ENCODE data around the gene GLYATL3.

GLYATL3 gene

DNA sequence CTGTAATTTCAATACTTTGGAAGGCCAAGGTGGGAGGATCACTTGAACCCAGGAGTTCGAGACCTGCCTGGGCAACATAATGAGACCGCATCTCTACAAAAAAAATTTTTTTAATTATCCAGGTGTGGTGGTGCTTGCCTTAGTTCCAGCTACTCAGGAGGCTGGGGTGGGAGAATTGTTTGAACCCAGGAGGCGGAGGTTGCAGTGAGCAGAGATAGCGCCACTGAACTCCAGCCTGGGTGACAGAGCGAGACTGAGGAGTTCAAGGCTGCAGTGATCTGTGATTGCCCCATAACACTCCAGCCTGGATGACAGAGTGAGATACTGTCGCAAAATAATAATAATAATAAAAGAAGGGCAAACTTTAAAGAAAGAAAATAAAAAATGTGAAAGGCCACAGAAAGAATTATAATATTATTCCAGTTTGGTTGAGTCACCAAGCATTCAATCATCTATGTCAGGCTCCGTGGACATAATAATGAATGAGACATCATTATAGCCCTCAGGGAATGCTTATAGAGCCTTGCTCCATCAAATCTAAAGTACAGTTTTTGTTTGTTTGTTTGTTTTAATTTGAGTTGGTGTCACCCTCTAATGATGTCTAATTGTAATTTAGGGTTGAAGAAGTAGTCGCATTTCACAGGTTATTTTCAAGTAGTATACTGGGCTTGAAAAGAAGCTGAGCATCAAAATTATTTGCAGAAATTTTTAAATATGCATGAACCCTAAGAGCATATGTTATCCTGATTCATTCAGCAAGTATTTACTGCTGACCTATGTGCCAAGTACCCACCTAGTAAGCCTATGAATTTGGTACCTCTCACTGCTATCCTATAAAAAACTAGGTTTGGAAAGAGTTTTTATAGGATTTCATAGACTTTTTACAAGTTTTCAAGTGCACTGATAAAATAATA, 15.1 kb downstream of the GLYATL3 start:
- no peak for DNase-seq (ENCODE audit: low read depth)

DNA sequence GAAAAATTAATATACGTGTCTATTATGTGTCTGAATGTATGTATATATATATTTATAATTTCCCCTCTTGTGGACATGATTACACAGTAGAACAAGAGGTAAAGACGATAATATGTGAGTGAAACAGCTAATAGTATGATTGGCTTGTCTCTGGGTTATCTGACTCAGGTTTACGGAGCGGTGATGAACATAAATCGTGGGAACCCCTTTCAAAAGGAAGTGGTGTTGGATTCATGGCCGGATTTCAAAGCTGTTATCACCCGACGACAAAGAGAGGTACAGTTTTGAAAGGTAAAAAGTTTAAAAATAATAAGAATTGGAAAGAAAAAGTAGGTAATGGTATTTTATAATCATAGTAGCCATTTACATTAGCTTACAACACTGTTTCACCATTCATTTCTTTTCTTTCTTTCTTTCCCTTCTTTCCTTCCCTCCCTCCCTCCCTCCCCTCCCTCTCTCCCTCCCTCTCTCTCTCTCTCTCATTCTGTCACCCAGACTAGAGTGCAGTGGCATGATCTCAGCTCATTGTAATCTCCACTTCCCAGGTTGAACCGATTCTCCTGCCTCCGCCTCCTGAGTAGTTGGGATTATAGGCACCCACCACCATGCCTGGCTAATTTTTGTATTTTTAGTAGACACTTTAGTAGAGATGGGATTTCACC, 15.9 kb downstream of the GLYATL3 start:
- no peak for DNase-seq (ENCODE audit: low read depth)

DNA sequence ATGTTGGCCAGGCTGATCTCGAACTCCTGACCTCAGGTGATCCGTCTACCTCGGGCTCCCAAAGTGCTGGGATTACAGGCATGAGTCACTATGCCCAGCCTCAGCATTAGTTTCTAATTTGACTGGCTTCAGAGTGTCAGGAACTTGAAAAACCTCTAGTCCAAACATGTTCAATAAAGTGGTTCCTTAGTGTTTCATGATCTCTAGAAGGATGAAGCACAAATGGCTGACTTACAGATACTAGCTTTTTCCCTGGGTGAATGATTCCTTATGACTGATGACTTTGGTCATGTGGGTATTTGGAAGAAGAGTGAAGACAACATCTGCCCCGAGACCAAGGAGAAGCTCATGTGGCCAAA, 16.4 kb downstream of the GLYATL3 start:
- DNase-seq (ENCODE audit: low read depth), result no peak

DNA sequence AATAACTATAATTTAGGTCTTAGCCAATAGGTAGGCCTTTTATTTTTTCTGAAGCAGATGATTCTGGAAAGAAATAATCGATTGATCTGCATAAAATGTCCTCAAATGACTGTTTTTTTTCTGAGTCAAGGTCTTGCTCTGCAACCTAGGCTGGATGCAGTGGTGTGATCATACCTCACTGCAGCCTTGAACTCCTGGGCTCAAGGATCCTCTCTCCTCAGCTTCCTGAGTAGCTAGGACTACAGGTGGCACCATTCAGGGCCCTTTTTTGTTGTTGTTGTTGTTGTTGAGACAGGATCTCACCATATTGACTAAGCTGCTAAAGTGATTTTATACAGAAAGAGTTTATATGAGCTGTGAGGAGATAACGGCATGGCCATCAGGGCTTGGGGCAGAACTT, 18.2 kb downstream of the GLYATL3 start:
- no peak for DNase-seq (ENCODE audit: low read depth)

DNA sequence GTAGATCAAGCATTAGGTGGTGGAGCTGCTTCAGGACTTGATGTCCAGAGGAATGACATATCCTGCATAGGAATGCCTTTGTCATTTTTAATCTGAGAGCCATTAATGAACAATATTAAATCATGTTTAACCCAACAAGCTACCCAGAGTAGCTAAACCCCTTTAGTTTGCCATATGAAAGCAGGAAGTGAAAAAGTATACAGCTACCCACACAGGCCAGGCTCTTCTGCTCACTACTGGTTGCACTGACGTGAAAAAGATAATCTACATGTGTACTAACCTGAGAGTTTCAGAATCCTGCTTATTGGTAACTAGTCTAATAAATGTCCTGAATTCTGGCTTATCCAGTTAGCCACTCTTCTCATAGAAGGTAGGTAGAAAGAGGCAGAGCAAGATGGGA, 19.9 kb downstream of the GLYATL3 start:
- DNase-seq (ENCODE audit: low read depth), result no peak

DNA sequence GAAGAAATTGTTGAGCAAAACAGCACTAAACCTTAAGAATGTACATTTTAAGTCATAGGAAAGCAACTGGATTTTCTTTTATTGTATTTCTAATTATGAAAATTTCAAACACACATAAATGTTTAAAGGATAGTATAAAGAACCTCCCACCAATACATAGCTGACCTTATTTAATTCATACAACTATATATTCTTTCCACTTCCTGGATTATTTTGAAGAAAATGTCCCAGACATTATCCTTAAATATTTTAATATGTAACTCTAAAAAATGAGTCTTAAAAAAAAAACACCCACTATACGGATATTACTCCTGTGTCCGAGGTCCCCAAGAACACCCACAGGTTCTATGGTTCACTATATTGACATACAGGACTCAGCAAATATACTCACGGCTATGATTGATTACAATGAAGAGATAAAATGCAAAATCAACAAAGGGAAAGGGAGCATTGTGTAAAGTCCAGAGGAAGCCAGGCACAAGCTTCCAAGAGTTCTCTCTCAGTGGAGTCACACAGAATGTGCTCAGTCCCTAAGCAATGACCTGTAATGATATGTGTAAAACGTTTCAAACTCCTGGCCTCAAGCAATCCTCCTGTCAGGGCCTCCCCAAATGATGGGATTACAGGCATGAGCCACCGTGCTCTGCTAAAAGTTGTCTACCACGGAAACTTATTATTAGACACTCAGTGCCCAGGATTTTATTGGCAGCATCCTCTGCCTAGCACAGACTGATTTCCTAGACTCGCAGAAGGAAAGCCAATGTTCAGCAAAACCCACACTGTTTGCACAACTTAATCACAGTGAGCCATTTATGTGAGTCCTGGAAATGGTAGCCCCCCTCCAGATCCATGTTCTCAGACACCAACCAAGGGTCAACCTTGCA, 23.2 kb downstream of the GLYATL3 start:
- no peak for DNase-seq (ENCODE audit: low read depth)

DNA sequence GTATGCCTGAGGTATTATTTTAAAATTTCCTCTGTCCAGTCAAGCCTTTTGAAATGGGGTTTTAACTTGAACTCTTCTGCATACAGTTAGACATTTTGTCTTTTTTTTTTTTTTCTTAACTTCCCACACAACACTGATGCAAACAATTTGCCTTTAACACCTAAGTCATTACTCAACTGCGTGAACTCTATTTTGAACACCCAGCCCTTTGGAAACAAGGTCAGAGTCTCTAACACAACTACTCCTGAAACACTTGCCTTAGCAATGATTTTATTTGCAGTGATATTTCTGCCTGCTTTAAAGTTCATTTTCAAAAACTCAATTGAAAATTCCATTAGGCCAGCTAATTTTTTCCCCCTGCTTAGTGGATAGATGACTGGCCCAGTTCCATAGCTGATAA, 24.2 kb downstream of the GLYATL3 start:
- DNase-seq (ENCODE audit: low read depth), result no peak

DNA sequence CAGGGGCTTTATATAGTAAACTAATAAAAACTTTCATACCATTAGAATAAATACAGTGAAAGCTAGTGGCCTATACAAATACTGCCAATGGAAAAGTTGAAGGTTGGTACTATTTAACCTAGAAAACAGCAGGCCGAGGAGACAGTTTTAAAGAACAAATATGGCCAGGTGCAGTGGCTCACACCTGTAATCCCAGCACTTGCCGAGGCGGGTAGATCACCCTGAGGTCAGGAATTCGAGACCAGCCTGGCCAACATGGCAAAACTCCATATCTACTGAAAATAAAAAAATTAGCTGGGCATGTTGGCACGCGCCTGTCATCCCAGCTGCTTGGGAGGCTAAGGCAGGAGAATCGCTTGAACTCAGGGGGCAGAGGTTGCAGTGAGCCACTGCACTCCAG, 24.8 kb downstream of the GLYATL3 start:
- DNase-seq (ENCODE audit: low read depth), result no peak

DNA sequence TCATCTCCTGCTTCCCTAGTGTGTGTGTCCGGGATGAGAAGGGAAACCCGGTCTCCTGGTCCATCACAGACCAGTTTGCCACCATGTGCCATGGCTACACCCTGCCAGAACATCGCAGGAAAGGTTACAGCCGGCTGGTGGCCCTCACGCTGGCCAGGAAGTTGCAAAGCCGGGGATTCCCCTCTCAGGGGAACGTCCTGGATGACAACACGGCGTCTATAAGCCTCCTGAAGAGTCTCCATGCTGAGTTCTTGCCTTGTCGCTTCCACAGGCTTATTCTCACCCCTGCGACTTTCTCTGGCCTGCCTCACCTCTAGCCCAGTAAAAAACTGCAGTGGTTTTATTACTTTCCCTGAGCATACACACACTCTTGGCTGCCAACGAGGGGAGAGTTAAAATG, 26.9 kb downstream of the GLYATL3 start:
- no peak for DNase-seq (ENCODE audit: low read depth)

DNA sequence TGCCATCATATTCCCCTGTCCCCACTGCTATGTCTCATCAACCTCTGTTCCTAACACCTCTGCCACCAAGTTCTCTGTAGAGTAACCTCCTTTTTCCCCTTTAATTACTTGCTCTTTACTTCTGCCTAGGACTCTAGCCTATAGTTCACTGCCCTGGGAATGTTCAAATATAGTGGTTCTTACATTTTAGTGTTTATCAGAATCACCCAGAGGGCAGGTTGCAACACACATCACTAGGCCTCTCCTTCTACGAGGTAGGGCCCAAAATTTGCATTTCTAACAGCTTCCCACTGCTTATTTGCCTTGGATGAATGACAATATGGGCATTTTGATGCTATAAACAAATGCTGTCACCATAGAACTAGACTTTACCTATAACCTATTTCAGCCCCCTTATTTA, 27.6 kb downstream of the GLYATL3 start:
- DNase-seq (ENCODE audit: low read depth), result no peak

DNA sequence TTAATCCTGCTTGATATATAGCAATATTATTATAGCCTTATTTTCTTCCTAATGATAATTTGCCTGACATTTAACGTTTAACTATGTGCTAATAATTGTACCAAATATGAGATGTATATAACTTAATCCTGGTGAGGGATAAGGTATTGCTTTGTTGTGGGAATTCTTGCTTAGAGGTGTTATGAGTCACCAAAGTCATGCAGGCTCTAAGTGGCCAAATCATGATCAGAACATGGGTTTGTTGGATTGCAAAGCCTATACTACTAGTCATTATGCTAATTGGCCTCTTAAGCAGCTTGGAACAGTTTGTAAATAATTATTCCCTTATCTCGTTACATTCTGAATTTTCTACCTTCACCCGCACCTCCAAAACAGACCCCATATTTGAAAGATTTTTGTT, 28.8 kb downstream of the GLYATL3 start:
- DNase-seq (ENCODE audit: low read depth), result no peak

DNA sequence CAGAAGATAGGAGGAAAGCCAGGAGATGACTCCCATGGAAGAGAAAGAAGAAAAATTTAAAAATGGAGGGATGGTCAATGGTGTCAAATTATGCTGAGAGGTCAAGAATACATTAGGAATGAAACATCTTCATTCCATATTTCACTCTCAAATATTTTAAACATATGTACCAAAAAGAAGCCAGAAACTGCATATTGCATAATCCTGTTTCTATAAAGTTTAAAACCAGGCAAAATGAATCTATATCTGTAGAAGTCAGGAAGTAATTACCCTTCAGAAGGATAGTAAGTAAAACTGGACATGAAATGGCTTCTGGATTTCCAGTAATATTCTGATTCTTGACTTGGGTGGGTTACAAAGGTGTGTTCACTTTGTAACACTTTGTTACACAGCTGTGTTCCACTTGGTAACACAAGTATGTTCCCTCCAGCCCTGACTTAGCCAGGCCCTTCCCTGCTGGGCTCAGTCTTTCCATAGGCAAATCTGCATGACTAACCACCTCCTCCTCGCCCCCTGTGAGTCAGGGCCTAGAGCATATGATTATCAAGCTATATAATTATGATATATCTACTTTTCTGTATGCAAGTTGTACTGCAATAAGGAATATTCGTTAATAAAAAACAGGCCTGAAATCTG, 30.5 kb downstream of the GLYATL3 start:
- no peak for DNase-seq (ENCODE audit: low read depth)

DNA sequence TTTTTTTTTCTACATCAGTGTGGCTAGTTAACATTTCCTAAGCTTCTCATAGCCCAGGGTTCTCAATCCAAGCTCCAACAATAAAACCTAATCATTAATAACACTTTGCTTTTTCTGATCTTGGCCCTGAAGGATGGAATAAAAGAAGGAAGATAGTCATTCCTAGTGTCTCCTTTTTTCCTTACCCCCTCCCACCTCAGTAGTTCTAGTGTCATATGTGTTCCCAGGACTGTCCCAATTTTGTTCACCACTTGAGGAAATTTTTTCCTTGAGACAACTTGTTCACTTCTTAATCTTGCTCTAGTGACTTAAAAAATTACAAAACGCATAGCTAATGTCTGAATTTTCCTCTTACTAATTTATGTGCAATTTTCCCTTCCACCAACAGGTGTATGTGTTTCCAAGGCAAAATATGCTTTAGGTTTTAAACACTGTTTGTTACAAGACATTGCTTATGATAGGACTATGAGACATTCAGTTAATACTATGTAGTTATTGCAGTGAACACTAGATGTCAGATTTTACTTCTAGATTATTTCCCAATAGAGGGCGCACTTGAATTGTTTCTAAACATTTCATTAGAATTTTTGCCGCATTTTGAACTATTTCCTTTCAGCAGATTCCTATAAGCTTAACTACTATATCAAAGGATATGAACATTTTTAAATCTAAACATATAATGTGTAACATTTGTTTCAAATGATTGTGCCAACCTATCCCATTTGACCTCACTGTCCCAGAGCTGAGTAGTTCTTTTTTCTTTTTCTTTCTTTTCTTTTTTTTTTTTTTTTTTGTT, 32.2 kb downstream of the GLYATL3 start:
- DNase-seq (ENCODE audit: low read depth), result no peak

DNA sequence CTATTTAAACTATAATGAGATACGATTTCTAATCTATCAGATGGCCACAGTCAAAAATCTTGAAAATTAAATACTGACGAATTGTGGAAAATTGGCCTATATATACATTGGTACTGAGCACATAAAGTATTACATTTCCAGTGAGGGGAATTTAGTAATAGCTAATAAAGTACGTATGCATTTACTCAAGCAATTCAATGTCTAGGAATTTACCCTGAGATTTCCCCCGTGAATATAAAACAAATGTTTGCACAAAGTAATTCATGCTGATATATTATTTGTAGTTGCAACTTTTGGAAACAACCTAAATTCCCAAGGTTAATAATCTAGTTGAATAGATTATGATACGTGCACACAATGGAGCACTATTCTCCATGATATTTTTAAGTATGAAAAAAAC, 36.1 kb downstream of the GLYATL3 start:
- DNase-seq (ENCODE audit: low read depth), result no peak

DNA sequence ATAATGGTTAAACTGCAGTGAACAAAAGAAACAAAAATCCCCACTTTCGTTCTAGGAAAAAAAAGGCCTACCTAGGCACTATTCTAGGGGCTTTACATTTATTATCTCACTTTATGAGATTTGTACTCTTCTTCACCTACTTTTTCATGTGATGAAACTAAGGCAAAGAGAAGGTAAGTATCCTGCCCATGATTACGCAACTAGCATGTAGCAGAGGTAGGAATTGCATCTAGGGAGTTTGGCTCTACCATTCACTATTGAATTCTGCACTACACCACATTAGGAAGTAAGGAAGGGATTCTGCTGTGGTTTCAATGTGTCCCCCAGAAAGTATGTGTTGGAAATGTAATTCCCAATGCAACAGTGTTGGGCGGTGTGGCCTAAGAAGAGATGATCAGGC, 39.4 kb downstream of the GLYATL3 start:
- DNase-seq (ENCODE audit: low read depth), result no peak

DNA sequence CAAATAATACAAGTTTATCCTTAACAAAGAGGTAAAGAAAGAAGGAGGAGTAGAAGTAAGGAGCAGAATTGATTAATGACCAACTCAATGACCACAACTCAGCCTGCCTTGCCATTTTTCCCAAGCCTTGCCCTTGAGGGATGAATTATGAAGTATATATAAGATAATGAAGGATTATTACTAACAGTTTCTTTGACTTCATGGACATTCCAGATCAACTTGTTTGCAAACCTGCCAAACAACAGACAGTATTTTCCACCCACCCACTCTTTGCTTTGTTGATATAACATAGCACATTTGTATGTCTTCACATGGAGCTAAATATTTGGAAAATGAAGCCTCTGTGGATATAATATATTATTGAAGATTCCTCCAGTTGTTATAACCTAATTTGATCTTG, 40.9 kb downstream of the GLYATL3 start:
- no peak for DNase-seq (ENCODE audit: low read depth)

DNA sequence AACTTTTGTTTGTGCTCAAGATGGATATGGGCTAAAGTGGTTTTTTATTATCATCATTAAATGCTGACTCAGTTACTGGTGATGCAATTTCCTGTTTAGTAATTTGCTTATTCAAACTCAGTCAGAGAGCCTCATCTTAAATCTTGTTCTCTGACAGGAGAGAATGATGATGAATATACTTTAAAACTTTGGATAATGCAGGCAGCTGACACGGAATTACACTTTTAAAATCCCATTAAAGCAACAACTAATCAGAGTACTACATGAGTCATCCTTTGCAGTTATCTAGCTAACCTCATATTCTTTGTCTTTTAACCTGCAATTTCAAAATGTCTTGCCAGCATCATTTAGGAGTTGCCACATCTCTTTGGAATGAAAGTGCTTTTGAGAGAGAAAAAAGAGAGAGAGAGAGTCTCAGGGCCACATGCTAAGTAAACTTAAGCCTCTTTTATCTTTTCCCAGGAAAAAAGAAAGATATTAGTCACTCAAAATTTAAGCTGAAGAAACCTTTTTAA, 41.5 kb downstream of the GLYATL3 start:
- DNase-seq (ENCODE audit: low read depth), result no peak

DNA sequence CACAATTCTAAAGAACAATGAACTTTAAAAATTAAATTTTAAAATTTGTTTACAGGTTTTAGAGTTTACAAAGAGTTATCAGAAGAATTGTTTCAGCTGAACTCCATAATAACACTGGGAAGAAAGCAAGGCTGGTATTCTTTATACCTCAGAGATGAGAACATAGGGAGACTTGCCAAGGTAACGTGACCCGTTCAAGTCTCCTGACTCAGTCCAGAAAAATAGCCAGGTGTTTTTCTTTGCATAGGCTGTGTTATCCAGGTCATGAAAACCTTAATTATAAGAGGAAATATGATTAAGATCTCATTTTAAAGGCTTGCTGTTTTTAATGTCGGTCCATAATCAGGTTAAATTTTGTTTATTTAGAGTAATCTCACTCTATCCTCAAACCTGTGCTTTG, 42.2 kb downstream of the GLYATL3 start:
- DNase-seq (ENCODE audit: low read depth), result no peak

DNA sequence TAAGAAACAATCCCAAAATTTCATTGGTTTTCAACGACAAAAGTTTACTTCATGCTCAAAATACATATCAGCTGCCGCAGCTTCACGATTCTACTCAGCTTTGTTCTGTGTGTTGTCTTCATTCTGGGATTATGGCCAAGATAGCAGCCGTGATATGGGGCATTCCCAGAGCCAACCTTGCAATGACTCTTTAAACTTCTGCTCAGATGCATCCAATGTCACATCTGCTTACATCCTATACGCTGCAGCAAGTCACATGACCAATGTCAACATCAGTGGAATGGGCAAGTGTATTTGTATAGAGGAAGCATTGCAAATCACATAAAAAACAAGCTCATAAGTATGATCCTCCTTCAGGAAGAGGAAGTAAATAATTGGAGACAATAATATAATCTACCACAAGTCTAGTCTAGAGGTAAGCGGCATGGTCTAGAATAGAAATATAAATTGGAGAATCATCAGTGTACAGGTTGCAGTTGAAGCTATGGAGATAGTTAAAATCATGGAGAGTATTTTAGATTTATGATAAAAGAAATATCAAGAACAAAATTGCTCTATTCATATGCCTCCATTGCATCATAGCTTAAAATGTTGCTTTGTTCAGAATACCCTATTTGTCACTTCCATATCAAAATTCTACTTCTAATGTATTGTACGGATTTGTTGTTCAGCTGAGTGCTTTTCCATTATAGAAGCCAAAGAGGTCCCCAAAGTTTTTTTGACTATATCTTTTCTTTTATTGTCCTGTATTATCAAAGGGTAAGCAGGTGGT, 43.5 kb downstream of the GLYATL3 start:
- DNase-seq (ENCODE audit: low read depth), result no peak

DNA sequence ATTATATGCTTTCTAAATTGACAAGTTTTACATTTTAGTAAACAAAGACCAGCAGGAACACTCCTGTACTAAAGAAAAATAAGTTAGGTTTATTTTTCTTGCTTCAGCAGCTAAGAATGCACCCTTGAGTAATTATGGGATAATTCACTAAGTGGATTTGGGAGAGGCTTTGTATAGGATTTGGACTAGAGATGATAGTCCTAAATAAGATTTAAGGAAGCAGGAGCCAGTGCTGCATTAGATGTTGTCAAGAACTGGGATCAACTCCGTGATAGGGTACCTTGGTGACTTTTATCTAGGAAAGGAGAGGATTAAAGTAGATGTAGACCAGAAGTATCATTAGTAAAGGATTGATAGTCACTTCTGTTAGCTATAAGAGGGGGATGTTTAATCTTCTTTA, 46.6 kb downstream of the GLYATL3 start:
- DNase-seq (ENCODE audit: low read depth), result no peak

Data from stimulated activated CD8-positive, alpha-beta memory T cell treated with anti-CD3 and anti-CD28 coated beads, Interleukin-12 subunit alpha, Interleukin-12 subunit beta, amount 100 ng/mL, for 4 hours (primary cell).